Jurkat, Clone E6-1 (cell line): Measurements from ENCODE around the gene SMARCD1. TPM values are rescaled to one million over a fixed set of nuclear protein-coding genes. Genes with fewer than 3 reads are reported as not detected.

Experiments
- DNase-seq: peaks from one replicate; pipeline ENCODE4 v3.0.0-alpha.2; 2011; ENCODE audit warnings: low read depth, low spot score
- H3K4me3 ChIP-seq: 2 replicates; pipeline ENCODE4 v1.5.1; 2011; ENCODE audit warnings: mild to moderate bottlenecking, low read length, control low read depth, moderate library complexity
- polyA plus RNA-seq: library from polyadenylated mRNA; unstranded; fragments of >200 nt; gene quantifications from one replicate; pipeline ENCODE4 v1.2.1, GENCODE V29; 2012; ENCODE audit warnings: missing spikeins; ENCODE audit not compliant: insufficient read length, insufficient read depth

The SMARCD1 gene
- 141 TPM for polyA plus RNA-seq

DNA sequence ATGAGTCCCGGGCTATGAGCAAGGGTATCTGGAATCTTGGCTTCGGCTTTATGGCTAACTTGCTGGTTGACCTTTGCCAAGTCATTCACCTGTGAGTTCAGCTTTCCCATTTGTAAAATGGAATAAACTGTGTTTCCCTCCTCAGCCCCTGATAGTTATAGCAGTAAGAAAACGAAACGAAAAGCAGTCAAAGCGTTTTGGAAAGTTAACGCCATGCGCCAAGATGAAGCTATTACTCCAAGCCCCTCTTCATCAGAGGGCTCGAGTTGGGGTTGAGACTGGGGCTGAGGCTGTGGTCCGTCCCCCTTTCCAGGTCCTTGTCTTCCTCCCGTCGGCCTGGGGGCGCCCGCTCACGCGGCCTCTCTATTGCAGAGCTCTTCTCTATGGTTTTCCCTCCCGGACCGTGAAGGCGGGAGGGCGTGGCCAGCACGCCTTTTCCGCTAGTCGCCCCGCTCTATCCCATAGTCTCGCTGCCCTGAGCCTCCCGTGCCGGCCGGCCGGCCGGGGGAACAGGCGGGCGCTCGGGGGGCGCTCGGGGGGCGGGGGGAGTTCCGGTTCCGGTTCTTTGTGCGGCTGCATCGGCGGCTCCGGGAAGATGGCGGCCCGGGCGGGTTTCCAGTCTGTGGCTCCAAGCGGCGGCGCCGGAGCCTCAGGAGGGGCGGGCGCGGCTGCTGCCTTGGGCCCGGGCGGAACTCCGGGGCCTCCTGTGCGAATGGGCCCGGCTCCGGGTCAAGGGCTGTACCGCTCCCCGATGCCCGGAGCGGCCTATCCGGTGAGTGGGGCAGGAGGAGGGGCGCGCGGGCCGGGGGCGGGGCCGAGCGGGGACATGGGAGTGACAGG, at the start of gene SMARCD1:
SMARCD1 (plus strand) TSS at position 568 of the 840 bp plus-strand sequence; CDS start at position 596, 28 bp downstream.
- DNase-seq: peak; percentile 93
- H3K4me3 ChIP-seq: peak within 1 kb of the TSS; percentile 93

- no peak overlapping the region for H3K4me3 ChIP-seq
- no peak for DNase-seq
Measured at GRCh38 chr12:50038336-50038735, 46.8 kb upstream of the SMARCD1 start.

DNA sequence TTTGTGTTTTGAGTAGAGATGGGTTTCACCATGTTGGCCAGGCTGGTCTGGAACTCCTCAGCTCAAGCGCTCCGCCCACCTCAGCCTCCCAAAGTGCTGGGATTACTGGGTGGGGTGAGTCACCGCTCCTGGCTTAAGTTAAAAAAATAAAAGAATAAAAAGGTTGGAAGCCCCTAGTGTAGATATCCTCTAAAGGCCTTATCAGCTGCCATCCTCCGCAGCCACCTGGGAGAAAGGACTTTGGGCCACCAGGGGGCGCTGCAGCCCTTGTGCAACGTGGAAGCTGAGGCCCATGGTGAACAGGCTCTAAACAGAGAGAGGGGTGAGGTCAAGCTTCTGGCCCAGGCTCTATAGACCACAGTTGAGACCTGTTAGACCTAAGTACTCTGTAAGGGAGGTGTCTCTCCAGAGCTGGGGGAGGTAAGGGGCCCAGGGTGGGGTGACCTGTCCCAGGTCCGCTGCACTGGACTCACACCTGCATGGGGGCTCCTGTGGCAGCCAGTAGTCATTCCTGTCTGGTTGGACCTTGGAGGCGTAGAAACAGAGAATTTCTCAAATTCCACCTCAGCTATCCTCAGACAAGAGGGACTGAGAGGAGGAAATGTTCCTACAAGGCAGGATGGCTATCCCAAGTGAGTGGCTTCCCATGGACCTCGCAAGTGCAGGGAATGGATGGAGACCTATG, 45.8 kb upstream of the SMARCD1 start:
- peak; percentile 74 for DNase-seq
- no peak overlapping the region for H3K4me3 ChIP-seq

DNA sequence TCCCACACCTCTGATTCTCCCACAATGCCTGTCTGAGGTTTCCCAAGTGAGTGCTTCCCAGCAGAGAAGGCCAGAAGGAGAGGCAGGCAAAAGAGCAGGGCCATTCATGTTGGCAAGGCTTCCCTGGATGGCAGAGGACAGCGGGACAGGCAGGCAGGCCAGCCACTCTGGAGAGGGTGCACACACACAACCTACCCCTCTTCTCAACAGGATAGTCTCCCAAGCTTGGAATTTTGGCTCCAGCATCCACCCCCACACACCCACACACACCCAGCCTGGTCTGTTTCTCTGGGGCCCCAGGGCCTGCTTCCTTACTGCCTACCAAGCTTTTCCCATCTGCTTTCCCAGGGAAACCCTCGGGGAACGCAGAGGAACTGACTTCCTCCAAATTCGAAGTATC, 44.5 kb upstream of the SMARCD1 start:
- DNase-seq: no peak
- no peak overlapping the region for H3K4me3 ChIP-seq

GRCh38 chr12:50041062-50041860, 43.9 kb upstream of the SMARCD1 start:
- H3K4me3 ChIP-seq: no peak overlapping the region
- DNase-seq: no peak

DNA sequence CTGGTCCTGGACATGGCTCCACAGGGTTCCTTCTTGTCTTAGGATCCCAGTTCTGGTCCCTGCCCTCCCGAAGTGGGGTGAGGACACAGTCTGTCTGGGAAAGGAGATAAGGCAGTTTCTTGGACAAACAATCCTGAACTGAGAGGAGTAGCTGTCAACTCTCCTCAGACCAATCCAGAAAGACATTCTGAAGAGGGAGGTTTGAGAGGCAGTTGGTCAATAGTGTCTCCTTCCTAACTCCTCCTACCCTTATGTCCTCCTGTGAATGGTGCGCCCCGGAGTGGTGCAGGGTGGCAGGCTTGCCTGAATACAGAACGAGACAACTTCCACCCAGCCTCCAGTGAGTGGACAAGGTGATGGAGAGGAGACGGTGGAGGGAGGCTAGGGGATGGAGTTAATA, 43.2 kb upstream of the SMARCD1 start:
- DNase-seq: no peak
- H3K4me3 ChIP-seq: no peak overlapping the region

GRCh38 chr12:50042693-50043092, 42.4 kb upstream of the SMARCD1 start:
- no peak overlapping the region for H3K4me3 ChIP-seq
- no peak for DNase-seq

- H3K4me3 ChIP-seq: no peak overlapping the region
- DNase-seq: no peak
Measured at GRCh38 chr12:50043308-50043707, 41.8 kb upstream of the SMARCD1 start.

GRCh38 chr12:50043854-50044253, 41.3 kb upstream of the SMARCD1 start:
- no peak for DNase-seq
- H3K4me3 ChIP-seq: no peak overlapping the region

GRCh38 chr12:50047693-50048250, 37.4 kb upstream of the SMARCD1 start:
- H3K4me3 ChIP-seq: no peak overlapping the region
- DNase-seq: no peak

GRCh38 chr12:50049254-50050118, 35.7 kb upstream of the SMARCD1 start:
- H3K4me3 ChIP-seq: no peak overlapping the region
- no peak for DNase-seq

DNA sequence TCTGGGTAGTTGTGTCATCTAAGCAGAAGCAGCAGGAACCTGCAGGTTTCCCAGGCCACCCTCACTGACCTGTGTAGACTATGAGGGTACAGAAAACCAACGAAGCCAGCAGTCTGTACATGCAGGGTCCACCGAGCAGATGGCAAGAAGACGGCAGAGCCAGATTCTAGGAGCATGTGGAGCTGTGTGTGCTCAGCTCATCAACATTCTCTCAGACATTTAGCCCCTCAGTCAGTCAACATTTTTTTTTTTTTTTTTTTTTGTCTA, 35.1 kb upstream of the SMARCD1 start:
- DNase-seq: no peak
- H3K4me3 ChIP-seq: no peak overlapping the region

GRCh38 chr12:50050410-50051098, 34.6 kb upstream of the SMARCD1 start:
- DNase-seq: no peak
- no peak overlapping the region for H3K4me3 ChIP-seq

- no peak for DNase-seq
- H3K4me3 ChIP-seq: no peak overlapping the region
Measured at GRCh38 chr12:50051101-50051806, 33.9 kb upstream of the SMARCD1 start.

GRCh38 chr12:50052544-50052943, 32.6 kb upstream of the SMARCD1 start:
- no peak overlapping the region for H3K4me3 ChIP-seq
- DNase-seq: no peak

DNA sequence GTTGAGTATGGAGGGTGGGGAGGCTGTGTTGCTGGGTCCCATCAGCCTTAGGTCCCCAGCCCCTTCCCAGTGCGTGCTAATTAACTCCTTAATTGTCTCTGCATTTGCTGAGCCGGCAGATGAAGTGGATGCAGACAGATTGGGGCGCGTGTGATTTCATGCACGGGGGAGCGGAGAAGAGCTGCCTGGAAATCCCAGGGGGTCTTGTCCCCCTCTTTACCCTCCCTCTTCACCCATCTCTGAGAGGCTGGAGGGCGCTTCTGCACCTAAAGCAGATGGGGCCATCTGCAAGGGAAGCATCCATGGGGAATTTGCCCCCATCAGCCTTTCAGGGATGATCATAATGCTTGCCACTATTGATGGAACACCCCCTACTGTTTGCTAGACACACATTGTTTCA, 32.2 kb upstream of the SMARCD1 start:
- no peak for DNase-seq
- no peak overlapping the region for H3K4me3 ChIP-seq

DNA sequence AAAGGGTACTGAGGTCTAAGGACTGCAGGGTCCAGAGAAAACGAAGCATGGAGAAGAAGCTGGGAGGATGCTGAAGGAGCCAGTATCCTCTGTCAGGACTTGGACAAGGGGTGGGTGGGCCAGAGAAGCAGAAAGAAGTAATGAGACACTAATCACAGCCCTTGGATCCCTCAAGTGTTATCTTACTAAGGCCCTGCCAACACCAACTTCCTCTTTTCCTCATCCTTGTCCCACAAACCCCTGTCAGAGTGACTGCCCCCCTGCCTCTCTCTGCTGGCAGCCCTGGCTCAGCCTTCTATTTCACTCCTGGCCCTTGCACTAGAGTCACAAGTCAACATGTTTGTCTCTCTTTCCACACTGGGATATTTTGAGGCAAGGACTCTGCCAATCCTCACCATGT, 31.6 kb upstream of the SMARCD1 start:
- H3K4me3 ChIP-seq: no peak overlapping the region
- DNase-seq: no peak
